Neural cell (in vitro differentiated cells): ENCODE results near the gene OPRD1. TPM values are rescaled to one million over a fixed set of nuclear protein-coding genes. Genes with fewer than 3 reads are reported as not detected.

Experiments
- H2AFZ ChIP-seq: fragments of 200-600, 300-800 bp; sonication (generic), shearing (Covaris generic); 2 replicates; pipeline ENCODE4 v1.6.0; 2014; ENCODE audit warnings: low read depth, mild to moderate bottlenecking, antibody characterized with exemption, low read length, moderate library complexity
- H3F3A ChIP-seq: fragments of 200-600 bp; shearing (Covaris generic); 2 replicates; pipeline ENCODE4 v1.6.1; 2016; ENCODE audit warnings: mild to moderate bottlenecking, moderate library complexity, mixed read lengths, antibody characterized with exemption, low read length; ENCODE audit not compliant: insufficient read depth, poor library complexity, severe bottlenecking
- H3K27ac ChIP-seq: fragments of 200-600, 300-800 bp; sonication (generic), shearing (Covaris generic); 2 replicates; pipeline ENCODE4 v1.5.1; 2014; ENCODE audit warnings: mild to moderate bottlenecking, low read length, moderate library complexity
- H3K27me3 ChIP-seq: fragments of 300-800, 200-600 bp; sonication (generic), shearing (Covaris generic); 2 replicates; pipeline ENCODE4 v1.6.0; 2014; ENCODE audit warnings: mild to moderate bottlenecking, low read depth, low read length, moderate library complexity; ENCODE audit not compliant: insufficient read depth
- H3K36me3 ChIP-seq: fragments of 300-800, 200-600 bp; sonication (generic), shearing (Covaris generic); 2 replicates; pipeline ENCODE4 v1.5.1; 2014; ENCODE audit warnings: mild to moderate bottlenecking, antibody characterized with exemption, low read length, moderate library complexity; ENCODE audit not compliant: insufficient read depth
- H3K4me2 ChIP-seq: fragments of 300-800, 200-600 bp; sonication (generic), shearing (Covaris generic); 2 replicates; pipeline ENCODE4 v1.6.0; 2014; ENCODE audit warnings: mild to moderate bottlenecking, low read length
- H3K4me3 ChIP-seq: fragments of 300-800, 200-600 bp; sonication (generic), shearing (Covaris generic); 2 replicates; pipeline ENCODE4 v1.5.1; 2014; ENCODE audit warnings: mild to moderate bottlenecking, low read length, moderate library complexity
- H3K79me2 ChIP-seq: fragments of 200-600 bp; shearing (Covaris generic); replicated peaks from 2 replicates; pipeline ENCODE4 v1.6.0; 2014; ENCODE audit warnings: mild to moderate bottlenecking, low read length, moderate library complexity; ENCODE audit not compliant: insufficient read depth
- H3K9ac ChIP-seq: fragments of 300-800, 200-600 bp; sonication (generic), shearing (Covaris generic); 2 replicates; pipeline ENCODE4 v1.6.1; 2016; ENCODE audit warnings: mild to moderate bottlenecking, low read length, mixed read lengths
- H3K9me2 ChIP-seq: fragments of 200-600 bp; shearing (Covaris generic); 2 replicates; pipeline ENCODE4 v1.6.1; 2016; ENCODE audit warnings: mild to moderate bottlenecking, low read length, mixed read lengths; ENCODE audit not compliant: insufficient read depth
- H3K9me3 ChIP-seq: fragments of 200-600, 300-800 bp; sonication (generic), shearing (Covaris generic); 2 replicates; pipeline ENCODE4 v1.6.1; 2016; ENCODE audit warnings: mild to moderate bottlenecking, mixed run types, low read length, moderate library complexity, mixed read lengths
- H4K20me1 ChIP-seq: fragments of 200-600 bp; shearing (Covaris generic); 2 replicates; pipeline ENCODE4 v1.6.1; 2016; ENCODE audit warnings: mild to moderate bottlenecking, mixed run types; ENCODE audit not compliant: insufficient read depth
- CTCF ChIP-seq: fragments of 450-650 bp; IDR thresholded peaks from 2 replicates; pipeline ENCODE4 v1.5.1; 2014; ENCODE audit warnings: antibody characterized with exemption, mild to moderate bottlenecking, moderate library complexity; ENCODE audit not compliant: poor library complexity, severe bottlenecking
- EP300 ChIP-seq: fragments of 450-650 bp; conservative IDR thresholded peaks from 2 replicates; pipeline ENCODE4 v1.6.1; 2014; ENCODE audit warnings: antibody characterized with exemption, mild to moderate bottlenecking, moderate library complexity; ENCODE audit not compliant: poor library complexity, severe bottlenecking
- EZH2 ChIP-seq: fragments of 200-600, 300-800 bp; shearing (Covaris generic), sonication (generic); IDR thresholded peaks from 2 replicates; pipeline ENCODE4 v1.6.1; 2014; ENCODE audit warnings: antibody characterized with exemption, low read length, borderline replicate concordance, mild to moderate bottlenecking; ENCODE audit not compliant: insufficient read depth, poor library complexity, severe bottlenecking
- MXI1 ChIP-seq: fragments of 450-650 bp; conservative IDR thresholded peaks from 2 replicates; pipeline ENCODE4 v1.6.1; 2014; ENCODE audit warnings: antibody characterized with exemption, mild to moderate bottlenecking; ENCODE audit not compliant: poor library complexity, severe bottlenecking
- POLR2AphosphoS5 ChIP-seq: IDR thresholded peaks from 2 replicates; pipeline ENCODE4 v1.6.1; 2012
- RAD21 ChIP-seq: fragments of 450-650 bp; conservative IDR thresholded peaks from 2 replicates; pipeline ENCODE4 v1.6.1; 2014; ENCODE audit warnings: antibody characterized with exemption, mild to moderate bottlenecking, moderate library complexity
- REST ChIP-seq: IDR thresholded peaks from 2 replicates; pipeline ENCODE4 v1.6.1; 2012; ENCODE audit warnings: borderline replicate concordance
- SMC3 ChIP-seq: fragments of 450-650 bp; conservative IDR thresholded peaks from 2 replicates; pipeline ENCODE4 v1.6.1; 2014; ENCODE audit warnings: antibody characterized with exemption, mild to moderate bottlenecking, moderate library complexity; ENCODE audit not compliant: poor library complexity
- TAF1 ChIP-seq: IDR thresholded peaks from 2 replicates; pipeline ENCODE4 v1.6.1; 2012; ENCODE audit warnings: low read depth
- polyA plus RNA-seq: library from polyadenylated mRNA; depleted of rRNA; stranded (reverse); fragments of >200 nt; gene quantifications from 2 replicates; pipeline ENCODE4 v1.2.3, GENCODE V29; 2014

Gene OPRD1
- polyA plus RNA-seq, 1 donor from 2014 or later: 0.09 TPM

- no peaks in the 10 kb centered on the region for H4K20me1 ChIP-seq
- no peak overlapping the region for H3K4me2 ChIP-seq
- TF ChIP-seq EZH2: no peak
- no peak for TF ChIP-seq RAD21
- TF ChIP-seq TAF1: no peak
Observed at GRCh38 chr1:28775121-28775942, 36.6 kb upstream of the OPRD1 start.

GRCh38 chr1:28776341-28776740 lies 35.6 kb upstream of the OPRD1 start:
- Histone ChIP-seq H3K27me3 (no peaks in the 10 kb centered on the region), H3K9ac (no peak overlapping the region), H3K9me2 (no peaks in the 10 kb centered on the region), H3K4me3 (no peak overlapping the region), H3K36me3 (no peaks in the 10 kb centered on the region), H4K20me1 (no peaks in the 10 kb centered on the region), H2AFZ (no peak overlapping the region), H3K9me3 (no peaks in the 10 kb centered on the region), H3K27ac (no peak overlapping the region), H3F3A (no peaks in the 10 kb centered on the region), H3K4me2 (no peak overlapping the region), H3K79me2 (no peaks in the 10 kb centered on the region)
- no peak for TF ChIP-seq TAF1

More at GRCh38 chr1:28775121-28775942, 36.6 kb upstream of the OPRD1 start:
- Histone ChIP-seq H3K27me3 (no peaks in the 10 kb centered on the region), H3K27ac (no peak overlapping the region), H3K9me3 (no peaks in the 10 kb centered on the region), H3K9me2 (no peaks in the 10 kb centered on the region), H3K9ac (no peak overlapping the region), H3K79me2 (no peaks in the 10 kb centered on the region), H3K4me3 (no peak overlapping the region), H2AFZ (no peak overlapping the region), H3F3A (no peaks in the 10 kb centered on the region), H3K36me3 (no peaks in the 10 kb centered on the region)

GRCh38 chr1:28778021-28778420 lies 33.9 kb upstream of the OPRD1 start:
- H3K9me3 ChIP-seq: no peaks in the 10 kb centered on the region
- H2AFZ ChIP-seq: no peak overlapping the region
- H3K27ac ChIP-seq: no peak overlapping the region
- no peaks in the 10 kb centered on the region for H4K20me1 ChIP-seq
- H3K4me3 ChIP-seq: no peak overlapping the region
- TF ChIP-seq SMC3 (no peak), TAF1 (no peak), CTCF (no peak), RAD21 (no peak), REST (no peak), EZH2 (no peak), MXI1 (no peak), POLR2AphosphoS5 (no peak), EP300 (no peak)
- H3K9me2 ChIP-seq: no peaks in the 10 kb centered on the region
- H3F3A ChIP-seq: no peaks in the 10 kb centered on the region
- no peak overlapping the region for H3K4me2 ChIP-seq
- no peaks in the 10 kb centered on the region for H3K27me3 ChIP-seq
- no peak overlapping the region for H3K9ac ChIP-seq
- H3K36me3 ChIP-seq: no peaks in the 10 kb centered on the region
- H3K79me2 ChIP-seq: no peaks in the 10 kb centered on the region
